Activated CD8-positive, alpha-beta T cell treated with anti-CD3 and anti-CD28 coated beads, Interleukin-2, amount 10 ng/mL, durations not matched to agents 7 days and 5 days (primary cell): ENCODE data around the gene NT5DC3. TPM values are rescaled to one million over a fixed set of nuclear protein-coding genes. Genes with fewer than 3 reads are reported as not detected.

Experiments
- ATAC-seq: fragments of 150-1000 bp; cut with Tn5 transposase; one replicate; pipeline ENCODE4 v1.10.0; 2021; ENCODE audit warnings: moderate library complexity
- CTCF ChIA-PET: fragments of 350-600 bp; sonication (Branson Sonifier 250); formaldehyde crosslinking; loops from one replicate; lab custom pipeline; 2021; ENCODE audit warnings: antibody characterized with exemption; lab: Charles Lee
- POLR2A ChIA-PET: fragments of 350-600 bp; sonication (Branson Sonifier 250); formaldehyde crosslinking; loops from one replicate; lab custom pipeline; 2021; ENCODE audit warnings: antibody characterized with exemption; lab: Charles Lee
- DNase-seq: peaks from one replicate; pipeline ENCODE4 v3.0.0-alpha.2; 2020
- H3K27ac Mint-ChIP-seq: one replicate; pipeline ENCODE4 v1.8.0; 2021; ENCODE audit warnings: mild to moderate bottlenecking, mixed read lengths
- H3K27me3 Mint-ChIP-seq: one replicate; pipeline ENCODE4 v1.8.0; 2021; ENCODE audit warnings: low read depth, mixed read lengths
- H3K36me3 Mint-ChIP-seq: one replicate; pipeline ENCODE4 v1.8.0; 2021; ENCODE audit warnings: low read depth, mixed read lengths
- H3K4me1 Mint-ChIP-seq: one replicate; pipeline ENCODE4 v1.8.0; 2021; ENCODE audit warnings: low read depth, mixed read lengths
- H3K4me3 Mint-ChIP-seq: one replicate; pipeline ENCODE4 v1.8.0; 2021; ENCODE audit warnings: mild to moderate bottlenecking, mixed read lengths
- H3K9me3 Mint-ChIP-seq: one replicate; pipeline ENCODE4 v1.8.0; 2022; ENCODE audit warnings: mixed read lengths; ENCODE audit not compliant: insufficient read depth
- total RNA-seq, 2 experiments: library from RNA; stranded (reverse); gene quantifications; one replicate each; pipeline ENCODE4 v1.2.3, GENCODE V29; 2021

NT5DC3 gene
- total RNA-seq, 2 experiments from 2014 or later = 3.1 to 3.3 TPM

- peaks cover 9% of the 10 kb centered on the region for H3K27me3 Mint-ChIP-seq
- no peaks in the 10 kb centered on the region for H3K9me3 Mint-ChIP-seq
- POLR2A ChIA-PET = no interaction called here
- no peaks in the 10 kb centered on the region for H3K4me1 Mint-ChIP-seq
- ATAC-seq = no peak
- CTCF ChIA-PET = no interaction called here
- no peak for DNase-seq
- H3K36me3 Mint-ChIP-seq = no peaks in the 10 kb centered on the region
- H3K27ac Mint-ChIP-seq = no peak overlapping the region
- no peak overlapping the region for H3K4me3 Mint-ChIP-seq
Measured at GRCh38 chr12:103751600-103751999, 89.4 kb downstream of the NT5DC3 start.

GRCh38 chr12:103751171-103751570 is 89.9 kb downstream of the NT5DC3 start:
- no peaks in the 10 kb centered on the region for H3K9me3 Mint-ChIP-seq
- no peaks in the 10 kb centered on the region for H3K36me3 Mint-ChIP-seq
- POLR2A ChIA-PET = no interaction called here
- DNase-seq = no peak
- H3K4me3 Mint-ChIP-seq = no peak overlapping the region
- H3K27me3 Mint-ChIP-seq = peaks cover 9% of the 10 kb centered on the region
- CTCF ChIA-PET = no interaction called here
- H3K4me1 Mint-ChIP-seq = no peaks in the 10 kb centered on the region
- H3K27ac Mint-ChIP-seq = no peak overlapping the region
- ATAC-seq = no peak

GRCh38 chr12:103748875-103749274 is 92.2 kb downstream of the NT5DC3 start:
- ATAC-seq (no peak), DNase-seq (no peak)
- Mint-ChIP-seq H3K9me3 (no peaks in the 10 kb centered on the region), H3K4me3 (no peak overlapping the region), H3K4me1 (no peaks in the 10 kb centered on the region), H3K27ac (no peak overlapping the region), H3K36me3 (no peaks in the 10 kb centered on the region), H3K27me3 (peaks cover 9% of the 10 kb centered on the region)
- ChIA-PET POLR2A (no interaction called here), CTCF (no interaction called here)

- no peaks in the 10 kb centered on the region for H3K36me3 Mint-ChIP-seq
- H3K4me3 Mint-ChIP-seq = no peak overlapping the region
- no peaks in the 10 kb centered on the region for H3K4me1 Mint-ChIP-seq
- H3K27ac Mint-ChIP-seq = no peak overlapping the region
- ChIA-PET CTCF (no interaction called here), POLR2A (interaction anchor here (0.6 kb wide), 1 partner anchor 12 kb away, joined by 5 read pairs; no protein-coding TSS in a partner anchor)
- no peaks in the 10 kb centered on the region for H3K9me3 Mint-ChIP-seq
- peaks cover 9% of the 10 kb centered on the region for H3K27me3 Mint-ChIP-seq
- ATAC-seq = no peak
- DNase-seq = no peak
Measured at GRCh38 chr12:103748002-103748401, 93.0 kb downstream of the NT5DC3 start.

GRCh38 chr12:103745962-103746361 is 95.1 kb downstream of the NT5DC3 start:
- H3K4me1 Mint-ChIP-seq = no peaks in the 10 kb centered on the region
- H3K27me3 Mint-ChIP-seq = peaks cover 7% of the 10 kb centered on the region
- H3K27ac Mint-ChIP-seq = no peak overlapping the region
- ATAC-seq (no peak), DNase-seq (no peak)
- no peak overlapping the region for H3K4me3 Mint-ChIP-seq
- H3K36me3 Mint-ChIP-seq = no peaks in the 10 kb centered on the region
- CTCF ChIA-PET = no interaction called here
- POLR2A ChIA-PET = no interaction called here
- no peaks in the 10 kb centered on the region for H3K9me3 Mint-ChIP-seq

DNA sequence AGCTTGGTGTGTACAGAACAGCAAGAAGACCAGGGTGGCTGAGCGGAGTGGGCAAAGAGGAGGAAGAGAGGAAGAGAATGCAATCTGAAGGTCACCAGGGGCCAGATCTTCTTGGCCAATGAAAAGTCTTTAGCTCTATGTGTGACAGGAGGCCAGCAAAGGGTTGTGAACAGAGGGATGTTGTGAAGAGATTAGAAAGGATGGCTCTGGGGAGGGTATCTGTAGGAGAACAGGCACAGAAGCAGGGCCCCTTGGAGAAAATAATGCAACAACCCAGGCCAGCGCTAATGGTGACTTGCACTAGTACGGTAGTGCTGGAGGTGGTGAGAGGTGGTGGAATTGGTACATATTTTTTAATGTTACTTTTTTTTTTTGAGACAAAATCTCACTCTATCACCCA is 97.2 kb downstream of the NT5DC3 start:
- POLR2A ChIA-PET = no interaction called here
- CTCF ChIA-PET = no interaction called here
- Mint-ChIP-seq H3K4me1 (no peaks in the 10 kb centered on the region), H3K4me3 (no peak overlapping the region), H3K36me3 (no peaks in the 10 kb centered on the region), H3K27ac (no peak overlapping the region), H3K9me3 (no peaks in the 10 kb centered on the region), H3K27me3 (peaks cover 10% of the 10 kb centered on the region)
- ATAC-seq (no peak), DNase-seq (no peak)

- ChIA-PET POLR2A (no interaction called here), CTCF (no interaction called here)
- no peaks in the 10 kb centered on the region for H3K4me1 Mint-ChIP-seq
- DNase-seq (no peak), ATAC-seq (no peak)
- no peaks in the 10 kb centered on the region for H3K9me3 Mint-ChIP-seq
- no peak overlapping the region for H3K4me3 Mint-ChIP-seq
- H3K27ac Mint-ChIP-seq = no peak overlapping the region
- no peaks in the 10 kb centered on the region for H3K36me3 Mint-ChIP-seq
- peaks cover 10% of the 10 kb centered on the region for H3K27me3 Mint-ChIP-seq
Measured at GRCh38 chr12:103742349-103742932, 98.6 kb downstream of the NT5DC3 start.

GRCh38 chr12:103737881-103738280 is 103.2 kb downstream of the NT5DC3 start:
- Mint-ChIP-seq H3K27me3 (peaks cover 18% of the 10 kb centered on the region), H3K36me3 (no peaks in the 10 kb centered on the region), H3K4me1 (no peaks in the 10 kb centered on the region), H3K27ac (no peak overlapping the region), H3K4me3 (no peak overlapping the region), H3K9me3 (no peaks in the 10 kb centered on the region)
- CTCF ChIA-PET = no interaction called here
- POLR2A ChIA-PET = no interaction called here
- DNase-seq (no peak), ATAC-seq (no peak)

- DNase-seq (no peak), ATAC-seq (no peak)
- Mint-ChIP-seq H3K4me1 (no peaks in the 10 kb centered on the region), H3K4me3 (no peak overlapping the region), H3K9me3 (no peaks in the 10 kb centered on the region), H3K36me3 (no peaks in the 10 kb centered on the region), H3K27me3 (peaks cover 14% of the 10 kb centered on the region), H3K27ac (no peak overlapping the region)
- ChIA-PET CTCF (no interaction called here), POLR2A (no interaction called here)
Measured at GRCh38 chr12:103736572-103736971, 104.5 kb downstream of the NT5DC3 start.

- no peak overlapping the region for H3K4me3 Mint-ChIP-seq
- ChIA-PET POLR2A (no interaction called here), CTCF (no interaction called here)
- H3K27me3 Mint-ChIP-seq = peaks cover 15% of the 10 kb centered on the region
- ATAC-seq (no peak), DNase-seq (no peak)
- H3K4me1 Mint-ChIP-seq = no peaks in the 10 kb centered on the region
- no peak overlapping the region for H3K27ac Mint-ChIP-seq
- no peaks in the 10 kb centered on the region for H3K36me3 Mint-ChIP-seq
- no peaks in the 10 kb centered on the region for H3K9me3 Mint-ChIP-seq
Measured at GRCh38 chr12:103735291-103735690, 105.7 kb downstream of the NT5DC3 start.

DNA sequence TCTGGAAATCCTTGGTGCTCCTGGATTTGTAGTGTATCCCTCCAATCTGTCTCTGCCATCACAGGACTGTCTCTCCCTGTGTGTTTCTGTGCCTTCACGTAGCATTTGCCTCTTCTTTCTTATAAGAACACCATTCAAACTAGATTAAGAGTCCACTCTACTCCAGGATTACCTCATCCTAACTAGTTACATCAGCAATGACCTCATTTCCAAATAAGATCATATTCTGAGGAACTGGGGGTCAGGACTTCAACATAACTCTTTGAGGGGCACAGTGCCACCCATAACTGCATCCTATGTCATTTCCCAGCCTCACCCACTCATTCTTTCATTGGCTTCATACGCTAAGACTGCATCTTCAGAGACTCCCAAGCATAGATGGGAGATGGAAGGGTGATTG is 106.2 kb downstream of the NT5DC3 start:
- DNase-seq (no peak), ATAC-seq (no peak)
- no peak overlapping the region for H3K4me3 Mint-ChIP-seq
- ChIA-PET POLR2A (no interaction called here), CTCF (no interaction called here)
- no peaks in the 10 kb centered on the region for H3K4me1 Mint-ChIP-seq
- no peaks in the 10 kb centered on the region for H3K9me3 Mint-ChIP-seq
- peaks cover 15% of the 10 kb centered on the region for H3K27me3 Mint-ChIP-seq
- H3K27ac Mint-ChIP-seq = no peak overlapping the region
- no peaks in the 10 kb centered on the region for H3K36me3 Mint-ChIP-seq

- DNase-seq (no peak), ATAC-seq (no peak)
- H3K4me3 Mint-ChIP-seq = no peak overlapping the region
- no peaks in the 10 kb centered on the region for H3K9me3 Mint-ChIP-seq
- no peak overlapping the region for H3K27ac Mint-ChIP-seq
- CTCF ChIA-PET = interaction anchor here (0.7 kb wide), 1 partner anchor 849 kb away, joined by 3 read pairs; no protein-coding TSS in a partner anchor
- H3K27me3 Mint-ChIP-seq = peaks cover 12% of the 10 kb centered on the region
- no peaks in the 10 kb centered on the region for H3K36me3 Mint-ChIP-seq
- H3K4me1 Mint-ChIP-seq = no peaks in the 10 kb centered on the region
- POLR2A ChIA-PET = no interaction called here
Measured at GRCh38 chr12:103731539-103731938, 109.5 kb downstream of the NT5DC3 start.

DNA sequence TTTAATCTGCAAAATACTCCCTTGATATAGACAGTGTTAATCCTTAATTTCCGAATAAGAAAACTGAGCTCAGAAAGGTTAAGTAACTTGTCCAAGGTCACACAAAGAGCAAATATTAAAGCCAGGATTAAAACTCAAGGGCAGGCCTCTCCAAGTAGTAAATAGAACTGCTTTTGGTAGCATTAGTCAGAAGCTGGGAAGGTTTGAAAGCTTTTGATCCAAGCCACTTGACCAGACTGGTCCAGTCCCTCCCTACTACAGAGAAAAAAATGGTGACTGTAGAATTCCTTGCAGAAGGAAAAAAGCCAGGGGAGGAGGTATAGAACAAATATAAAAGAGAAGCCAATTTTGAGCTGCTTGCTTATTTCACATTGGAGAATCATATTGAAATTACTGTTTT is 111.5 kb downstream of the NT5DC3 start:
- CTCF ChIA-PET = no interaction called here
- Mint-ChIP-seq H3K36me3 (no peaks in the 10 kb centered on the region), H3K4me3 (no peak overlapping the region), H3K27ac (no peak overlapping the region), H3K4me1 (no peaks in the 10 kb centered on the region), H3K9me3 (no peaks in the 10 kb centered on the region), H3K27me3 (peaks cover 7% of the 10 kb centered on the region)
- ATAC-seq = no peak
- DNase-seq = no peak
- POLR2A ChIA-PET = no interaction called here
